GM18861 (cell line): ENCODE data around the gene NDUFS3.

Source experiments
- ATAC-seq: cut with Tn5 transposase; IDR thresholded peaks from one replicate; pipeline ENCODE4 v1.9.1; 2021; ENCODE audit not compliant: unreplicated experiment

NDUFS3 gene

DNA sequence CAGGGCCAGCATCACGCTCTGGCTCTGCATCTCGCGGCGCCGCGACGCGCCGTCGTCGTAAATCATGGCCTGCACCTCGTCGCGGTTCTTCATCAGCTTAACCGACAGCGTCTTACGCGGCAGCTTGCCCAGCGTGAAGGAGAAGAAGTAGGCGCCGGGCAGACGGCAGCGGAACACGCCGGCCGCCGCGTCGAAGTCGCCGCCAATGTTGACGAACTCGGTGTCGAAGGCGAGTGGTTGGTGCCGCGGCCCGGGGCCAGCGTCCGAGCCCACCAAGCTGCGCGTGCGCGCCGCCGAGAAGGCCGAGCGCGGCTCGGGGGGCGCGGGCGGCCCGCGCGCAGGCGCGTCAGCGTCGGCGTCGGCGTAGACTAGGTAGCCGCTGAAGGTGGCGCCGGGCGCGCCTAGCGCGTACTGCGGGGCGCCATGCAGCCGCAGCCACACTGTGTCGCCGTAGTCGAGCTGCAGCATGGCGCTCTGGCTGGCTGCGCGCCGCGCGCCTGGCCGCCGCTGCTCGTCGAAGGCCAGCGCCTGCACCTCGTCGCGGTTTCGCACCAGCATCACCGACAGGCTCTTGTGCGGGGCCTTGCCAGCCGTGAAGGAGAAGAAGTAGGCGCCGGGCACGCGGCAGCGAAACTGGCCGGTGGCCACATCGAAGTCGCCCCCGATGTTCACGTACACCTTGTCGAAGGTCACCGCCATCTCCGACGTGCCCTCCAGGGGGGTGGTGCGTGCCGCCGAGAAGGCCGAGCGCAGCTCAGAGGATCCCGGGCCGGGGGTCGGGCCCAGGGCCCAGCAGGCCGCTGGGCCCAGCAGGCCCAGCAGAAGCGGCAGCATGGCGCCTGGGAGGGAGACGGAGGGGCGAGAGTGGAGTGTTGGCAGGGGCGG lies 11.3 kb downstream of the NDUFS3 start:
- ATAC-seq: no peak

GRCh38 chr11:47591764-47592163 lies 12.9 kb downstream of the NDUFS3 start:
- no peak for ATAC-seq

- no peak for ATAC-seq
Measured at GRCh38 chr11:47592251-47592650, 13.4 kb downstream of the NDUFS3 start.

- no peak for ATAC-seq
Measured at GRCh38 chr11:47592970-47593369, 14.1 kb downstream of the NDUFS3 start.

GRCh38 chr11:47593492-47593933 lies 14.6 kb downstream of the NDUFS3 start:
- no peak for ATAC-seq

DNA sequence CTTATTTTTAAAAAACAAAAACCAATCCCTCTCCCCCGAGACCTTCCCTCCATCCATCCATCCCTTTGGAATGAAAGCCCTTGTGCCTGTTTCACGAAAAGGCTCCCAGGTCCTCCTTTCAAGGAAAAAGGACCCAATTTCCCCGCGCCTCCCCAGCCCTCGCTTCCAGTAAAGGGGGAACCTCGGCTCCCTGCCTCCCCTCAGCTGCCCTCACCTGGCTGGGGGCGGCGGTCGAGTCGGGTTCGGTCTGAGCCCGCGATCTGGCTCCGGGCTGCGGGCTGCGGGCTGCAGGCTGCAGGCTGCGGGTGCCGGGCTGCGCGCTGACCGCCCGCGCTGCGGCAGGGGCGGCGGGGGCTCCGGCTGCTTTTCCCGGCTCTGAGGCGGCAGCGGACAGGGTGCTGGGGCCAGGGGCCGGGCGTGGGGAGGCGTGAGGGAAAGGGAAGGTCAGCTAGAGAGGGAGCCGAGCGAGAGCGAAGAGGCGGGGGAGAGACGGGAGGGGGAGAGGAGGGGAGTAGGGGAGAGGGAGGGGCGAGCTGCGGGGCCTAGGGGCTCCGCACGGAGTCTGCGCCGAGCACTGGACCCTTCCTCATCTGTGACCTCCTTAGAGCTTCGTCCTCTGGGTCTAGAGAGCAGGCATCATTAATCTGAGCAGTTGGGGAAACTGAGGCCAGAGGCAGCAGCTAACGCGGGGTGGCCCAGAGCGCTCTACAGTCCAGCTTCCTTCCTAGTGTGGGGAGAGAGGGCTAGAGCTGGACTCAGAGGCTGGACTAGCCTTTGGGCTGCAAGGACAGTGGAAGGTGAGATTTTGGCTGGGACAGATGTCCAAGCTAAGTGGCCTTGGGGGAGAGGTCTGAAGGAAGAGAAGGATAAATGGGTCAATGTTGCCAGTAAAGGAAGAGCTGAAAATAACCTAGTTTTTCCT lies 15.3 kb downstream of the NDUFS3 start, which contains the start of gene C1QTNF4:
TSS of gene C1QTNF4 (minus strand) at position 478 of the 922 bp plus-strand sequence. CDS start 3,601 bp downstream, outside the sequence.
- no peak for ATAC-seq

DNA sequence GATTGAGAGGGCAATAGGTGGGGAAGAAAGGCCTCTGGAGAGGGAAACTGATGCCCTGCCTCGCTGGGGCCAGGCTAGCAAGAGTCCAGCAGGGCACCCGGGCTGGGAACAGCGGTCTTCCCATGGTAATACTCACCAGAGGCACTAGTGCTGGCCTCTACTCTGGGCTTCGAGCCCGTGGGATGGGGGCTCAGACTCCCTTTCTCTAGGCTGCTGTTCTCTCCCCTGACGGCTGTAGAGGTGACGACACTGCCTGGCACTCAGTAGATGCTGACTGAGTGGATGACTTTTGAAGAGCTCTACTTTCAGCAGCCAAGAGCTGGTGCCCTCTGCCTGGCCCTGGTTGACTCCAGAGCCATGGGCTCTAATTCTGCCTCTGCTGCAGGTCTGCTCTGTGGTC lies 16.2 kb downstream of the NDUFS3 start:
- ATAC-seq: no peak

GRCh38 chr11:47595967-47596366 lies 17.1 kb downstream of the NDUFS3 start:
- ATAC-seq: no peak

GRCh38 chr11:47599902-47600301 lies 21.0 kb downstream of the NDUFS3 start:
- no peak for ATAC-seq

GRCh38 chr11:47603295-47603694 lies 24.4 kb downstream of the NDUFS3 start:
- no peak for ATAC-seq

- no peak for ATAC-seq
Measured at GRCh38 chr11:47605921-47606320, 27.0 kb downstream of the NDUFS3 start.

DNA sequence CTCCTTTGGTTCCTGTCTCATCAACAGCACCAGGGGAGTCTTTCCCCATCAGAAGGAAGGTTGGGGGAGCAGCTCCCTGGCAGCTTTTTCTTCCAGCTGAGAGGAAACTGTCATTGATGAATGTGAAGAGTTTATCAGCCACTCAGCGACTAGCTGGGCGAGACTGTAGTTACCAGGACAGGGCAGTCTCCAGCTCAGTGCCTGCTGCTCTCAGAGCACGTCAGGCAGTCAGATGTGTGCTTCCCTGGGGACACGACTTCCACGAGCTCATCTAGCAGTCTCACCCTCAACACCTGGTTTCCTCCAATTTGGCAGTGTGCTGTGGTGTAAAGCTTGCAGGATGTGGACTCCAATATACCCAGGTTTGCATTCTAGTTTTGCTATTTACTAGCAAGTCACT lies 27.9 kb downstream of the NDUFS3 start:
- ATAC-seq: no peak

DNA sequence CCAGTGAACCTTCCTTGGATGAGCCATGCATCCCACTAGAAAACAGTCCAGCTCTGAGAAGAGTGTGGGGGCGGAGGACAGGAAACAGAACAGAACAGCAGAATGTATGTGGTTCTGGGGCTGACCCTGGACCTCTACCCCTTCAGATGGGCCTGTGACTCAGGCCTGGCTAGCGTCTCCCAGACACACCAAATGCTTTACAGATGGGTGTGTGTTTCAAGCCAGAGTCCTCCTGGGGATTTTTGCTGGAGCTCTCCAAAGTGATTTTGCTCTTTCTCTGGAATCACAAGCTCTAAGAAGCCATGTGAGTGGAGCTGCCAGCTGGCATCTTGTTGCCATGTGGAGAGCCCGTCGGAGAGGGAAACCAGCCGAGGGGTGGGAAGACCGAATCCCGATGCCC lies 28.5 kb downstream of the NDUFS3 start:
- ATAC-seq: no peak

GRCh38 chr11:47609675-47610074 lies 30.8 kb downstream of the NDUFS3 start:
- ATAC-seq: no peak

GRCh38 chr11:47611348-47611794 lies 32.5 kb downstream of the NDUFS3 start:
- peak; percentile 87 for ATAC-seq

- ATAC-seq: no peak
Measured at GRCh38 chr11:47615249-47615648, 36.4 kb downstream of the NDUFS3 start.

DNA sequence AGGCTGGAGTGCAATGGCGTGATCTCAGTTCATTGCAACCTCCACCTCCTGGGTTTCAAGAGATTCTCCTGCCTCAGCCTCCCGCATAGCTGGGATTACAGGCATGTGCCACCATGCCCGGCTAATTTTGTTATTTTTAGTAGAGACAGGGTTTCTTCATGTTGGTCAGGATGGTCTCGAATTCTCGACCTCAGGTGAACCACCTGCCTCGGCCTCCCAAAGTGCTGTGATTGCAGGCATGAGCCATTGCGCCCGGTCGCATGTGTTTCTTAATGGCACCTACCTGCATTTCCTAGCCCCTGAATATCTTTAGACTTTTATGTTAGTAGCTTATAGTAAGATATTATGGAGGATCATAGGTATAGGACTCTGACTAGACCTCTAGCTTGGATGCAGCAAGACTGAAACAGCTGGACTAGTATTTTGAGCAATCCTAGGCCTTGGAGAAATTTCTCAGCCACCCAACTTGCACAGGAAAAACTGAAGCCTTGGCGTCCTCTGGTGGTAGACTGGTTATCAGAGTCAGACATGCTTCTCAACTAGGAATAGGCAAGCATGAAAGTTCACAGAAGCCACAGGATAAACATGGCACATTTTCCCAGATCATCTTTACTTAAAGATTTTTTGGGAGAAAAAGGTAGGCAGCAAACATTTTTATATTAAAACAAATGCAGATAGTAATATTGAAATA lies 38.0 kb downstream of the NDUFS3 start:
- ATAC-seq: no peak

DNA sequence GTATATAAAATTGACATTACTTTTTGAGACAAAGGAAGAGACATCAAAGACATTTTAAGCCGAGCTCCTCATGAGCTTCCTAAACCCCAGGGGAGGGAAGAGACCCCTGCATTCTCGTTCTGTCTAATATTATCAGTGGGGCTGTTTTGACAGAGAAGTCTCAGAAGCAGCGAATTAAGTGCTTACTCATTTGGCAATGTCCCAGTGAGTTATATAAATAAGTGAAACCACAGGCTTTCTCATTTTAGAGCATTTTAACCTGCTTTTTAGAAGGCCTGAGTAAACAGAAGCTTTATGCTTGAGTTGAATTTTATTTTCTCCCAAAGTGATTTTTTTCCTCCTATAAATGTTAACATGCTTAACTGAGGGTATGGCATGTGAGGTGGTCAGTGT lies 38.5 kb downstream of the NDUFS3 start:
- ATAC-seq: no peak

- no peak for ATAC-seq
Measured at GRCh38 chr11:47620836-47621378, 42.0 kb downstream of the NDUFS3 start.

DNA sequence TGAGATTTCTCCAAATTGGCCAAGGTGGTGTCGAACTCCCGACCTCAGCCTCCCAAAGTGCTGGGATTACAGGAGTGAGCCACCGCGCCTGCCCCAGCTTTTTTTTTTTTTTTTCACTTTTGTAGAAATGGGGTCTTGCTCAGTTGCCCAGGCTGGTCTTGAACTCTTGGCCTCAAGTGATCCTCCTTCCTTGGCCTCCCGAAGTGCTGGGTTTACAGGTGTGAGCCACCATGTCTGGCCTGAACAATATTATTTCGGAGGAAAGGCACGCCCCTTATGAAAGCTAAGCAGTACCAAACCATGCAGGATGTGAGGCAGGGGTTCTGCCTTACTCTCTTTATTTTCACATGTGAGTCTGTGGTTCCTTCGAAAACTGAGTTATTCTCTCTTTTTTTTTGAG lies 47.4 kb downstream of the NDUFS3 start:
- no peak for ATAC-seq

GRCh38 chr11:47628026-47628425 lies 49.2 kb downstream of the NDUFS3 start:
- ATAC-seq: no peak
